DND-41 (cell line): ENCODE results near the gene ABCC10.

Experiments
- CTCF ChIP-seq: IDR thresholded peaks from 2 replicates; pipeline ENCODE4 v1.5.1; 2012; ENCODE audit warnings: borderline replicate concordance, low read length, moderate library complexity, mild to moderate bottlenecking; ENCODE audit not compliant: poor library complexity, severe bottlenecking; ENCODE audit errors: extremely low read depth
- EZH2 ChIP-seq: IDR thresholded peaks from 3 replicates; pipeline ENCODE4 v1.6.1; 2012; ENCODE audit warnings: borderline replicate concordance, low read depth, mild to moderate bottlenecking, moderate library complexity, low read length, inconsistent platforms; ENCODE audit not compliant: severe bottlenecking

GRCh38 chr6:43481075-43481474 is 53.7 kb downstream of the ABCC10 start:
- TF ChIP-seq CTCF (no peak), EZH2 (no peak)
